Stomach (tissue), 4 donors: ENCODE data around the gene SPACDR.

Experiments
- CTCF ChIP-seq, 7 experiments: fragments of 450-650 bp in 4 of 7; fragments of 200-600 bp in 3 of 7; sonication (generic) in 3 of 7; IDR thresholded peaks; one replicate each; pipeline ENCODE4 v1.5.1; 2016 to 2019; ENCODE audit warnings: antibody characterized with exemption in 7 of 7, control low read depth in 2 of 7, mild to moderate bottlenecking in 1 of 7
- EP300 ChIP-seq: sonication (generic); formaldehyde crosslinking; IDR thresholded peaks from one replicate; pipeline ENCODE4 v1.6.1; 2017; ENCODE audit warnings: antibody characterized with exemption
- POLR2A ChIP-seq, 4 donors: fragments of 450-650 bp; IDR thresholded peaks; one replicate each; pipeline ENCODE4 v1.6.1; 2016; ENCODE audit warnings: antibody characterized with exemption in 4 of 4, control low read depth in 2 of 4, mild to moderate bottlenecking in 1 of 4, moderate library complexity in 1 of 4
- POLR2AphosphoS5 ChIP-seq, 3 donors: sonication (generic); formaldehyde crosslinking; IDR thresholded peaks; one replicate each; pipeline ENCODE4 v1.6.1; 2016; ENCODE audit warnings: antibody characterized with exemption in 3 of 3

- no peak for TF ChIP-seq CTCF (IDR thresholded peaks at IDR 0.05)
- no peak for TF ChIP-seq POLR2A (IDR thresholded peaks at IDR 0.05)
- TF ChIP-seq EP300: no peak
- TF ChIP-seq POLR2AphosphoS5 (IDR thresholded peaks at IDR 0.05): no peak
These were observed 13.8 kb upstream of the SPACDR start for GRCh38 chr7:100477871-100478267.
